ENCODE results near the gene PCGF2. TPM values are rescaled to one million over a fixed set of nuclear protein-coding genes. Genes with fewer than 3 reads are reported as not detected.

The PCGF2 gene
- total and polyA plus RNA-seq, 2 of the 8 experiments (the other 6 are each of a cell fraction or from before 2014, with no cell fraction given): 42.1 to 93.3 TPM

- POLR2A ChIA-PET (ENCODE audit: partially characterized antibody): interaction anchor here (0.7 to 3.7 kb wide), 4 partner anchors 11 to 16 kb away, joined by 3 to 29 read pairs (median 14); partner anchors contain the start of gene PCGF2
- H3K18ac ChIP-seq (ENCODE audit: extremely low read depth, low read length): no peak overlapping the region
- no peaks in the 10 kb centered on the region for H3K9me3 ChIP-seq (ENCODE audit: insufficient read depth in 2 of 2, low read depth in 1 of 2, low read length in 1 of 2)
- no peak overlapping the region for H3K23ac ChIP-seq (ENCODE audit: insufficient read length)
- H2BK120ac ChIP-seq (replicated peaks; ENCODE audit: low read depth, low read length): no peak overlapping the region
- peaks cover 0 to 9% (median 6%) of the 10 kb centered on the region in 4 experiments; a peak in 3 of 7 replicates for H3K27me3 ChIP-seq (replicated peaks in 1 of 4; ENCODE audit: control insufficient read depth in 3 of 4, extremely low read depth in 1 of 4, insufficient read depth in 3 of 4, low read length in 3 of 4)
- no peak overlapping the region for H3K4me2 ChIP-seq (ENCODE audit: insufficient read depth in 1 of 2, low read depth in 2 of 2, low read length in 2 of 2)
- H2BK15ac ChIP-seq (ENCODE audit: low read length): no peak overlapping the region
- no peak overlapping the region for H3K27ac ChIP-seq (ENCODE audit: low read depth, low read length)
- no peaks in the 10 kb centered on the region for H3K79me2 ChIP-seq (ENCODE audit: control insufficient read depth in 1 of 2, insufficient read depth in 2 of 2, low read length in 2 of 2)
- H3K14ac ChIP-seq (ENCODE audit: insufficient read length): no peak overlapping the region
- no peak overlapping the region for H4K91ac ChIP-seq (replicated peaks; ENCODE audit: insufficient read length, low read length)
- H2AK5ac ChIP-seq (ENCODE audit: low read depth, low read length): no peak overlapping the region
- no peak overlapping the region for H2BK5ac ChIP-seq (ENCODE audit: low read depth, low read length)
- H3K79me1 ChIP-seq (ENCODE audit: low read depth, low read length): no peaks in the 10 kb centered on the region
- FAIRE-seq (no peak), DNase-seq (ENCODE audit: low read depth in 1 of 2, low spot score in 2 of 2) (no peak)
- no peak for TF ChIP-seq EP300 (IDR thresholded peaks at IDR 0.05; ENCODE audit: borderline replicate concordance in 1 of 2, low read depth in 2 of 2, low read length in 2 of 2)
- TF ChIP-seq BCL11A (IDR thresholded peaks at IDR 0.05; ENCODE audit: low read depth in 2 of 2, low read length in 2 of 2): no peak
- TF ChIP-seq POLR2A (IDR thresholded peaks at IDR 0.05; ENCODE audit: control extremely low read depth in 1 of 2, low read depth in 2 of 2, low read length in 2 of 2): peak in 1 of 2 experiments; percentile 7; a peak in 1 of 3 replicates
- H3K4ac ChIP-seq (replicated peaks; ENCODE audit: insufficient read length, low read depth, low read length): no peak overlapping the region
- H4K20me1 ChIP-seq (replicated peaks in 1 of 2; ENCODE audit: control insufficient read depth in 1 of 2, insufficient read depth in 2 of 2, low read length in 2 of 2): peaks cover 11 to 35% of the 10 kb centered on the region in 2 experiments
- H3K9ac ChIP-seq (replicated peaks in 1 of 4; ENCODE audit: extremely low read depth in 1 of 4, low read depth in 3 of 4, low read length in 3 of 4): no peak overlapping the region
- H2BK20ac ChIP-seq (ENCODE audit: low read length): no peak overlapping the region
- no peak overlapping the region for H3K56ac ChIP-seq (replicated peaks; ENCODE audit: insufficient read length, low read depth, low read length)
- CTCF ChIA-PET (ENCODE audit: partially characterized antibody): interaction anchor here (0.6 to 5.4 kb wide), 14 partner anchors 11 to 323 kb away, joined by 3 to 49 read pairs (median 19); partner anchors contain the start of genes EPOP and MLLT6
- H3K4me3 ChIP-seq (ENCODE audit: extremely low read depth in 1 of 4, insufficient read depth in 2 of 4, low read depth in 3 of 4, low read length in 4 of 4): no peak overlapping the region
- peaks cover 9% of the 10 kb centered on the region; the same call in 1 of the 2 replicates for H3K23me2 ChIP-seq (ENCODE audit: low read depth, low read length)
- WGBS, 2 experiments (ENCODE audit: extremely low coverage in 1 of 2, insufficient coverage in 1 of 2, insufficient read length in 1 of 2, insufficient replicate concordance in 2 of 2, low coverage in 1 of 2, low lambda C conversion rate in 2 of 2, missing lambda C conversion rate in 1 of 2): 93% methylated on average over 9 of the region's 9 CpGs; no CpG with 5 or more reads in 1 of the 2 experiments
- no peak overlapping the region; the same call in 1 of the 2 replicates for H4K8ac ChIP-seq (ENCODE audit: extremely low read depth, insufficient read depth, low read length)
- H4K5ac ChIP-seq (ENCODE audit: insufficient read length, low read depth, low read length): no peak overlapping the region
- no peak overlapping the region for H2AFZ ChIP-seq (ENCODE audit: low read length)
- peaks cover under 1 to 14% (median 9%) of the 10 kb centered on the region in 4 experiments; a peak in 7 of 8 replicates for H3K36me3 ChIP-seq (ENCODE audit: control insufficient read depth in 2 of 4, insufficient read depth in 4 of 4, low read length in 3 of 4)
- peaks cover 0 to 14% (median 6%) of the 10 kb centered on the region in 4 experiments; a peak in 5 of 7 replicates for H3K4me1 ChIP-seq (replicated peaks in 1 of 4; ENCODE audit: control insufficient read depth in 3 of 4, insufficient read depth in 4 of 4, low read length in 3 of 4)
- no peak overlapping the region for H2BK12ac ChIP-seq (ENCODE audit: low read depth, low read length)
Measured at GRCh38 chr17:38733282-38733981, 14.7 kb downstream of the PCGF2 start.
